Ovary (tissue), 9 donors: ENCODE measurements around the gene LSMEM2. TPM values are rescaled to one million over a fixed set of nuclear protein-coding genes. Genes with fewer than 3 reads are reported as not detected.

Experiments used
- DNase-seq, 5 donors: peaks; one replicate each; pipeline ENCODE4 v3.0.0-alpha.2; 2019 to 2020
- H3K27ac ChIP-seq, 2 donors: fragments of 200-600 bp; one replicate each; pipeline versions ENCODE4 v1.5.1 to v1.8.0; 2019 to 2022
- H3K27me3 ChIP-seq: fragments of 200-600 bp; one replicate; pipeline ENCODE4 v1.8.0; 2022
- H3K36me3 ChIP-seq: fragments of 200-600 bp; sonication (generic); one replicate; pipeline ENCODE4 v1.5.1; 2019
- H3K4me1 ChIP-seq: one replicate; pipeline ENCODE4 v1.8.1; 2013; ENCODE audit warnings: mild to moderate bottlenecking, moderate library complexity; ENCODE audit not compliant: insufficient read depth
- H3K4me3 ChIP-seq: fragments of 200-600 bp; sonication (generic); one replicate; pipeline ENCODE4 v1.5.1; 2017
- H3K9me3 ChIP-seq, 2 donors: fragments of 200-600 bp in 1 of 2; sonication (generic) in 1 of 2; one replicate each; pipeline versions ENCODE4 v1.5.1 to v1.8.1; 2013 to 2019; ENCODE audit warnings: mild to moderate bottlenecking in 1 of 2, moderate library complexity in 1 of 2
- CTCF ChIP-seq, 3 donors: fragments of 450-650 bp in 2 of 3; fragments of 200-600 bp in 1 of 3; IDR thresholded peaks; one replicate each; pipeline versions ENCODE4 v1.5.1 to v1.8.0; 2016 to 2022; ENCODE audit warnings: antibody characterized with exemption in 3 of 3, mild to moderate bottlenecking in 1 of 3
- EP300 ChIP-seq: sonication (generic); formaldehyde crosslinking; IDR thresholded peaks from one replicate; pipeline ENCODE4 v1.6.1; 2017; ENCODE audit warnings: antibody characterized with exemption
- POLR2A ChIP-seq: fragments of 450-650 bp; IDR thresholded peaks from one replicate; pipeline ENCODE4 v1.6.1; 2017; ENCODE audit warnings: antibody characterized with exemption, mild to moderate bottlenecking, moderate library complexity
- WGBS, 3 donors: extraction: QIAGEN DNeasy Blood & Tissue Kit in 1 of 3; methylation state at CpG; one replicate each; pipeline versions ENCODE4 v1.1.5 to v1.1.7; 2013 to 2017; 5-methylcytosine and 5-hydroxymethylcytosine counted together
- intact Hi-C, 4 donors: fragments of 100-400 bp; cut with DNase I; formaldehyde crosslinking; loops; one replicate each; pipeline versions ENCODE4 v1.11.0 to v1.15.1; 2022 to 2023
- polyA plus RNA-seq, 2 donors: library from polyadenylated mRNA; stranded (reverse); fragments of 200-250 nt in 1 of 2; fragments of 350-450 nt in 1 of 2; fragmentation: Illumina TruSeq in 1 of 2; extraction: RNeasy Lipid Tissue Mini Kit (QIAGEN cat#74804) in 1 of 2; gene quantifications; one replicate each; pipeline ENCODE4 v1.2.3, GENCODE V29; 2013 to 2014
- total RNA-seq, 7 donors: library from RNA; depleted of rRNA in 2 of 7; stranded (reverse); fragments of >200 nt in 2 of 7; fragmentation: NEBNext Ultra II Directional in 3 of 7; extraction: Animal tissue kit (Norgen Biotek cat#: 25700) in 3 of 7; gene quantifications; one replicate each; pipeline versions ENCODE4 v1.1.0 to v1.2.4, GENCODE V29; 2016 to 2023
- donor health status: DM: no; HTN: no; CAD: no; lungs with moderate emphysema.
- donor health status: DM: no; HTN: no; CAD: no.
- donor health status: Bipolar disorder and iron deficiency.
- donor health status: DM: yes; HTN: yes; CAD: no.
- donor health status: DM: no; HTN: no; CAD: no.
- donor health status: DM: yes; HTN: yes; CAD: no.

The LSMEM2 gene
- total and polyA plus RNA-seq, 9 donors, result 0.42 to 1.4 (median 0.76) TPM; not detected in 2

GRCh38 chr3:50254577-50255250 is 24.2 kb upstream of the LSMEM2 start:
- H3K9me3 ChIP-seq, result no peaks in the 10 kb centered on the region
- intact Hi-C loops, result no loop called here
- H3K27ac ChIP-seq, result peak overlapping the region in 1 of 2 donors; percentile 20
- H3K36me3 ChIP-seq, result no peaks in the 10 kb centered on the region
- WGBS, 3 donors, result 77 to 86% (median 81%) methylated on average over 8 of the region's 8 CpGs
- H3K27me3 ChIP-seq, result no peaks in the 10 kb centered on the region
- H3K4me1 ChIP-seq, result peaks cover 11% of the 10 kb centered on the region
- DNase-seq, result peak in 2 of 5 donors; percentile 28 to 33
- TF ChIP-seq CTCF (IDR thresholded peaks at IDR 0.05) (no peak), POLR2A (no peak), EP300 (no peak)
- no peak overlapping the region for H3K4me3 ChIP-seq

- WGBS, 3 donors, result 73 to 90% (median 81%) methylated on average over 9 of the region's 9 CpGs
- Histone ChIP-seq H3K9me3 (no peaks in the 10 kb centered on the region), H3K27me3 (no peaks in the 10 kb centered on the region), H3K4me1 (peaks cover 6% of the 10 kb centered on the region), H3K27ac (peak overlapping the region in 1 of 2 donors; percentile 20), H3K36me3 (no peaks in the 10 kb centered on the region), H3K4me3 (no peak overlapping the region)
- TF ChIP-seq POLR2A (no peak), CTCF (IDR thresholded peaks at IDR 0.05) (no peak), EP300 (no peak)
- intact Hi-C loops, result no loop called here
- DNase-seq, result peak in 2 of 5 donors; percentile 34 to 39
Measured at GRCh38 chr3:50255251-50255615, 23.7 kb upstream of the LSMEM2 start.

- Histone ChIP-seq H3K36me3 (no peaks in the 10 kb centered on the region), H3K4me1 (peaks cover 12% of the 10 kb centered on the region), H3K9me3 (no peaks in the 10 kb centered on the region), H3K27me3 (no peaks in the 10 kb centered on the region), H3K4me3 (no peak overlapping the region), H3K27ac (no peak overlapping the region)
- intact Hi-C loops, result no loop called here
- peak in 1 of 5 donors; percentile 26 for DNase-seq
- WGBS, 3 donors, result 91 to 93% (median 93%) methylated on average over 20 of the region's 20 CpGs
- TF ChIP-seq POLR2A (no peak), CTCF (IDR thresholded peaks at IDR 0.05) (no peak), EP300 (no peak)
Measured at GRCh38 chr3:50256978-50257890, 21.7 kb upstream of the LSMEM2 start.

GRCh38 chr3:50258029-50258680 is 20.7 kb upstream of the LSMEM2 start:
- Histone ChIP-seq H3K36me3 (no peaks in the 10 kb centered on the region), H3K27ac (no peak overlapping the region), H3K9me3 (no peaks in the 10 kb centered on the region), H3K27me3 (no peaks in the 10 kb centered on the region), H3K4me3 (no peak overlapping the region), H3K4me1 (peaks cover 15% of the 10 kb centered on the region)
- 91 to 93% (median 92%) methylated on average over 17 of the region's 17 CpGs for WGBS, 3 donors
- no peak for TF ChIP-seq CTCF (IDR thresholded peaks at IDR 0.05)
- TF ChIP-seq POLR2A, result no peak
- TF ChIP-seq EP300, result no peak
- intact Hi-C loops, result loop anchor here in 1 of 4 donors (2.0 kb wide), 1 partner anchor 17 kb away; no protein-coding TSS in a partner anchor
- peak in 2 of 5 donors; percentile 28 to 40 for DNase-seq
